Colonic mucosa (tissue), 4 donors: ENCODE data around the gene MTAP. TPM values are rescaled to one million over a fixed set of nuclear protein-coding genes. Genes with fewer than 3 reads are reported as not detected.

Experiments
- DNase-seq: peaks from one replicate; pipeline ENCODE4 v3.0.0-alpha.2; 2020
- H3K27ac ChIP-seq: fragments of 200-600 bp; one replicate; pipeline ENCODE4 v1.8.0; 2021
- H3K27me3 ChIP-seq: fragments of 200-600 bp; one replicate; pipeline ENCODE4 v1.8.0; 2021
- H3K36me3 ChIP-seq: fragments of 200-600 bp; one replicate; pipeline ENCODE4 v1.8.0; 2021
- H3K4me1 ChIP-seq: fragments of 200-600 bp; one replicate; pipeline ENCODE4 v1.8.0; 2021; ENCODE audit warnings: mild to moderate bottlenecking
- H3K4me3 ChIP-seq: fragments of 200-600 bp; one replicate; pipeline ENCODE4 v1.8.0; 2021
- H3K9ac ChIP-seq, 2 donors: one replicate each; pipeline ENCODE4 v1.7.0; 2013; ENCODE audit warnings: control low read depth in 2 of 2, low read depth in 2 of 2, low read length in 2 of 2
- H3K9me3 ChIP-seq: fragments of 200-600 bp; one replicate; pipeline ENCODE4 v1.8.0; 2021
- CTCF ChIP-seq: fragments of 200-600 bp; IDR thresholded peaks from one replicate; pipeline ENCODE4 v1.8.0; 2022; ENCODE audit warnings: antibody characterized with exemption, mild to moderate bottlenecking
- intact Hi-C: fragments of 100-400 bp; cut with DNase I; formaldehyde crosslinking; loops from one replicate; pipeline ENCODE4 v1.14.1; 2022
- total RNA-seq, 2 donors: library from RNA; stranded (reverse); fragmentation: NEBNext Ultra II Directional in 1 of 2; extraction: Animal tissue kit (Norgen Biotek cat#: 25700) in 1 of 2; gene quantifications; one replicate each; pipeline ENCODE4 v1.2.1, GENCODE V29; 2021
- donor health status: healthy.
- donor health status: DM: no; HTN: no; CAD: no.
- donor health status: DM: no; HTN: no; CAD: no.

The MTAP gene
- total RNA-seq, 2 donors from 2014 or later, result 22.0 to 24.4 TPM

DNA sequence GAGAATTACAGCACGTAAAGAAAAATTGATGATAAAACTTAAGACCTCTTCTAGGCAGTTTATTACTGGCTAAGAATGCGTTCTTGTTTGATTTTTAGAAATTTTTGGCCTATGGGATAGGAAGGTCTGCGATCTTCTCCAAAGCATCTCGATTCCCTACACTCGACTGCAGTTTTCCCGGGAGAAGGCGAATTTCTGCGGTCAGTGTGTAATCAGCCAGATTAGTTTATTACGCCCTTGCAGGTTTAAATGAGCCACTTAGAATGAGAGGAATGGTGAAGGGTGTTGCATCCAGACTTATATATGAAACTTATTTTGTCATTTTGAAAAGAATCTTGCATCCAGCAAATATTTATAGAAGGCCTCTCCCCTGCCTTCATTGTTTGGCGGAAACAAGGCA is 1.2 kb downstream of the MTAP start:
- Histone ChIP-seq H3K9me3 (no peaks in the 10 kb centered on the region), H3K36me3 (no peaks in the 10 kb centered on the region), H3K27me3 (no peaks in the 10 kb centered on the region), H3K9ac (peak overlapping the region; percentile 61 to 73), H3K27ac (peak overlapping the region; percentile 65), H3K4me1 (no peaks in the 10 kb centered on the region), H3K4me3 (peak overlapping the region; percentile 79)
- DNase-seq, result no peak
- TF ChIP-seq CTCF, result no peak
- intact Hi-C loops, result no loop called here

DNA sequence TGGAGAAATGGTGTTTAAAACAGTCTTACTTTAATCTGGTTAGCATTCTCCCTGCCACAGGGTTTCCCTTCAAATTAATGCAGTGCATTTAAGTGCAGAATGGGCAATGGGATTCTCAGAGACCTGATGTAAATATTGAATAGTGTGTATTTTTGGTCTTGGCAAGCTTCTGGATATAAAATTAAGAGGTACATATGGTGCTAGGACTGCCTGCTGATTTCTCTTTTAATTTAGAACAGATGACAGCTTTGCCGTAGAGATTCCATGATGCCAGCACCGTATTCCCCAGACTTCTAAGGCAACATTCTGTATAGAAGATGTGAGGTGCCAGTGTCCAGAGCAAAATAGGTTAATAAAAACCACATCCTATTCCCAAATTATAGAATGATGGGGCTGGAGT is 1.9 kb downstream of the MTAP start:
- H3K9ac ChIP-seq, result peak overlapping the region in 1 of 2 donors; percentile 73
- intact Hi-C loops, result no loop called here
- H3K36me3 ChIP-seq, result no peaks in the 10 kb centered on the region
- no peaks in the 10 kb centered on the region for H3K4me1 ChIP-seq
- H3K27me3 ChIP-seq, result no peaks in the 10 kb centered on the region
- no peak for TF ChIP-seq CTCF
- DNase-seq, result no peak
- H3K27ac ChIP-seq, result no peak overlapping the region
- H3K9me3 ChIP-seq, result no peaks in the 10 kb centered on the region
- H3K4me3 ChIP-seq, result peak overlapping the region; percentile 79

DNA sequence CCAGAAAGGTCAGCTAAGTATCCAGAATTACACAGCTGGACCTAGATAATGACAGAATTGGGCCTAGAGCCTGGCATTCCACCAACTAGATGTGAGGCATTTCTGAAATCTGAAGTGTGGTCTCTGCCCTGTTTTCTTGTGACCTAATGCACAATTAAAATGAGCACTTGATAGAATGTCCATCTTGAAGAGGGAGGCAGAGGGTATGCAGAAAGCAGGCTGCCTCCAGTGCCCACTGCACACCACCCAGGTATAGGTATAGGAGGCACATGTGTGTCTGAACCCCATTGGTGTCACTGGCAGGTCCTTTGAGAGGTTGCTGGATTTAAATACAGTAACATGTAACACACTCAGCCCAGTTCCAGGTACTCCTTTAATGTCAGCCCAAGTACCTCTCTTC is 2.4 kb downstream of the MTAP start:
- DNase-seq, result no peak
- H3K4me3 ChIP-seq, result no peak overlapping the region
- H3K27ac ChIP-seq, result no peak overlapping the region
- H3K9me3 ChIP-seq, result no peaks in the 10 kb centered on the region
- H3K36me3 ChIP-seq, result no peaks in the 10 kb centered on the region
- intact Hi-C loops, result no loop called here
- no peak overlapping the region for H3K9ac ChIP-seq
- no peaks in the 10 kb centered on the region for H3K27me3 ChIP-seq
- no peaks in the 10 kb centered on the region for H3K4me1 ChIP-seq
- no peak for TF ChIP-seq CTCF

DNA sequence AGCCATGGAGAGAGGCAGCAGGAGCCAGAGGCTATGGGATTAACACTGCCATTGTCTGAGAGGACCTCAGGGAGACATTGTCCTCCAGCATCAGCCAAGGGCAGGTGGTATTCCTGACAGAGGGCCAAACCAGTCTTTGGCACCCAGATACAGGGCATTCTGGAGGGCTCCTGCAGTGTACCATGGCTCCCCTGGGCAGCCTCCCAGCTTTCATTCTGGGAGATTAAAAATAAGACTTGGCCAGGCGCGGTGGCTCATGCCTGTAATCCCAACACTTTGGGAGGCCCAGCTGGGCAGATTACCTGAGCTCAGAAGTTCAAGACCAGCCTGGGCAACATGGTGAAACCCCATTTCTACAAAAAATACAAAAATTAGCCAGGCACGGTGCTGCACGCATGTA is 4.2 kb downstream of the MTAP start:
- no peak overlapping the region for H3K4me3 ChIP-seq
- no peaks in the 10 kb centered on the region for H3K27me3 ChIP-seq
- no peaks in the 10 kb centered on the region for H3K9me3 ChIP-seq
- H3K4me1 ChIP-seq, result no peaks in the 10 kb centered on the region
- H3K36me3 ChIP-seq, result no peaks in the 10 kb centered on the region
- H3K9ac ChIP-seq, result no peak overlapping the region
- intact Hi-C loops, result no loop called here
- TF ChIP-seq CTCF, result no peak
- H3K27ac ChIP-seq, result no peak overlapping the region
- no peak for DNase-seq

DNA sequence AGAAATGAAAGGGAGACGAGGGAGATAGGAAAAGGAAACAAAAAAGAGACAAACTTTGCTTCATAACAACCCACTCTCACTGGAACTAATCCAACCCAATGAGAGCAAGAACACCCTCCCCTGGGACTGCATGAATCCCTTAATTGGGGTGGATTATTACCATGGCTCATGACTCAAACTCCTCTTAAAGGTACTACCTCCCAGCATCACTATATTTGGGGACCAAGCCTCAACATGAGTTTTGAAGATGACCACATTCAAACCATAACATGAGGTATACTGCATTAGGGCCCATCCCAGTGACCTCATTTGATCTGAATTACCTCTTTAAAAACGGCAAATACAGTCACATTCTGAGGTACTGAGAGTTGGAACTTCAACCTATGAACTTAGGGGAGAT is 8.0 kb downstream of the MTAP start:
- H3K4me3 ChIP-seq, result no peak overlapping the region
- H3K9ac ChIP-seq, result no peak overlapping the region
- no peaks in the 10 kb centered on the region for H3K9me3 ChIP-seq
- no peaks in the 10 kb centered on the region for H3K36me3 ChIP-seq
- no peak for TF ChIP-seq CTCF
- intact Hi-C loops, result loop anchor here (5.0 to 10.0 kb wide), 3 partner anchors 194 to 642 kb away; partner anchors contain the start of gene CDKN2B
- DNase-seq, result no peak
- no peak overlapping the region for H3K27ac ChIP-seq
- no peaks in the 10 kb centered on the region for H3K27me3 ChIP-seq
- no peaks in the 10 kb centered on the region for H3K4me1 ChIP-seq
